HG02610 (cell line): ENCODE data around the gene SSNA1.
A peak's percentile ranks its signal among the peaks of the same experiment; 100 is the strongest.

ENCODE experiments used
- ATAC-seq: cut with Tn5 transposase; IDR thresholded peaks from one replicate; pipeline ENCODE4 v1.9.1; 2021; ENCODE audit warnings: mild to moderate bottlenecking, moderate library complexity; ENCODE audit not compliant: unreplicated experiment

The SSNA1 gene

DNA sequence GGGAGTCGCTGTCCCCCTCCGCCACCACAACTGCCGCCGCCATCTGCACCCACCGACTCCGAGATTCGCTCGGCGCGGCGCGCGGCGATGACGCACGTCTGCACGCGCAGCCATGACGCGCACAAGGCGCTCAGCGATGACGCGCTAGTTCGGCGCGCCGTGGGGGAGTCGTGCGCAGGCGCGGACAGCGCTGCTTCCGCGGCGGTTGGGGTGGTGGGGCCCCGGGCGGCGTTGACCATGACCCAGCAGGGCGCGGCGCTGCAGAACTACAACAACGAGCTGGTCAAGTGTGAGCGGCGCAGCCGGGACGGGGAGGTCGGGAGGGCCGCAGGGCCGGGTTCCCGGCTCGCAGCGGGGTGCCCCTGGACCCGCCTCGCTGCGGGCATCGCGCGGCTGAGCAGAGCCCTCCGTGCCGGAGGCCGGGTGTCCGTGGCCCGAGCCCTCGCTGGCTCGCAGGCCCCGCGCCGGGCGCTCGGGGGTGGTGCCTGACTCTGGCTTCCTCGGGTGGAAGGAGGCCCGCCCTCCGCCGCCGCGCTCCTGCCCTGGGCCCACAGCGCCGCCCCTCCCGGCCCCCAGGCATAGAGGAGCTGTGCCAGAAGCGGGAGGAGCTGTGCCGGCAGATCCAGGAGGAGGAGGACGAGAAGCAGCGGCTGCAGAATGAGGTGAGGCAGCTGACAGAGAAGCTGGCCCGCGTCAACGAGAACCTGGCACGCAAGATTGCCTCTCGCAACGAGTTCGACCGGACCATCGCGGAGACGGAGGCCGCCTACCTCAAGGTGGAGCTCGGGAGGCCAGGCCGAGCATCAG, at the start of gene SSNA1, which contains the start of gene ANAPC2:
Gene SSNA1, plus strand, starts transcription at position 187 of the 807 bp plus-strand sequence. Its CDS starts 51 bp downstream, at position 238.
Gene ANAPC2, minus strand, starts transcription at position 71 of the 807 bp plus-strand sequence. Its CDS starts 28 bp downstream, at position 43.
- ATAC-seq: peak; percentile 70

- ATAC-seq: no peak
These were observed 49.6 kb upstream of the SSNA1 start, which contains the start of gene GRIN1 for GRCh38 chr9:137138722-137139467. TSS of gene GRIN1 (plus strand) at chr9:137139154. CDS start at chr9:137139487, 333 bp downstream.

- no peak for ATAC-seq
These were observed 48.9 kb upstream of the SSNA1 start for GRCh38 chr9:137139468-137140150.

DNA sequence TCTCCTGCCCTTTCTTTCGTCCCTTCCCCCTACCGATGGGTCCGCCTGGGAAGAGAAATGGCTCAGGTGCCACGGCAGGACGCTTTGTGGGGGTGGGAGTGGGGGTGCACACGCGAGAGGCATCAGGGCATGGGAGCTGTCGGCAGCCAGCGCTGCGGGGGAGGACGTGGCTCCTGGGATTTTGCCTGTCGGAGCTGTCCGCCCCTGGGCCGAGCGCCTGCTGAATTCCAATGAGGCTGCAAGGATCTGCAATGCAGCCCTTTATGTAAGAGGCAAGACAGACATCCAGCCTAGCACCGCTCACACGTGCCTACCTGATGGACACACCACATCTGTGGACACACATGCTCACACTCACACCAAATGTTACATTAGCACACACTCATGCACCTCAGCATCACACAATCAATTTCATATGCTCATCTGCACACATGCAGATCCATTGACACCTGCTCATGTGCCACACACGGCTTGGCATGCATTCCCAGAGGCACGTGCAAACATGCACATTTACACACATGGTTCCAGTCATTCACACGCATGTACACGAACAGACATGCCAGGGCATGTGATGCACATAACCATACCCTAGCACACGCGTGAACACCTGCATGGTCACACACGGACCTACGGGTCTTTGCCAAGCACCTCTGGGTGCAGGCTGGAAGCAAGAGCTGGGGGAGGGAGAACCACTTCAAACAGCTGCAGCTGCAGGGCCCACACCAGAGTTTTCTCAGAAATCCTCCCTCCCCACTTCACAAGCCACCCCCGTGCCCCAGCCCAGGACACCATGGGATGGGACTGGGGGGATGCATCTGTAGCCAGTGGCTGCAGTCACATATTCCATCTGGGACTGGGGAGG, 48.1 kb upstream of the SSNA1 start:
- ATAC-seq: no peak

GRCh38 chr9:137141050-137141810, 47.2 kb upstream of the SSNA1 start:
- no peak for ATAC-seq

GRCh38 chr9:137141976-137142936, 46.2 kb upstream of the SSNA1 start:
- ATAC-seq: no peak

DNA sequence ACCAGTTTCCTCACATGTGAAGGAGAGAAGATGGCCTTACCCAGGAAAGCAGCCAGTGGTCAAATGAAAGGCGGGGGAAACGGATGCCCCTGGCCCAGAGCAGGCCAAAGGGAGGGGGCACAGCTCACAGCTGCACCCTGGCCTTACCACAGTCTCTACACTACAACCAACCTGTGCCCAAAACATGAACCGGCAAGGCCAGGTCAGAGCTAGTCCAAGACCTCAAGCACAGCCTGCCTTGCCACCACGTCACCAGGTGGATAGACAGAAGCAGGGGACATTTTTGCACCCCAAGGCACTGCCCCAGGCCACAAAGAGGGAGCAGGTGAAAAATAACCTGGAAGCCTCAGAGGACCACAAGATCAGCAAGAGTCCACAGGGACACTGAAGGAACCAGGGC, 45.0 kb upstream of the SSNA1 start:
- ATAC-seq: no peak

DNA sequence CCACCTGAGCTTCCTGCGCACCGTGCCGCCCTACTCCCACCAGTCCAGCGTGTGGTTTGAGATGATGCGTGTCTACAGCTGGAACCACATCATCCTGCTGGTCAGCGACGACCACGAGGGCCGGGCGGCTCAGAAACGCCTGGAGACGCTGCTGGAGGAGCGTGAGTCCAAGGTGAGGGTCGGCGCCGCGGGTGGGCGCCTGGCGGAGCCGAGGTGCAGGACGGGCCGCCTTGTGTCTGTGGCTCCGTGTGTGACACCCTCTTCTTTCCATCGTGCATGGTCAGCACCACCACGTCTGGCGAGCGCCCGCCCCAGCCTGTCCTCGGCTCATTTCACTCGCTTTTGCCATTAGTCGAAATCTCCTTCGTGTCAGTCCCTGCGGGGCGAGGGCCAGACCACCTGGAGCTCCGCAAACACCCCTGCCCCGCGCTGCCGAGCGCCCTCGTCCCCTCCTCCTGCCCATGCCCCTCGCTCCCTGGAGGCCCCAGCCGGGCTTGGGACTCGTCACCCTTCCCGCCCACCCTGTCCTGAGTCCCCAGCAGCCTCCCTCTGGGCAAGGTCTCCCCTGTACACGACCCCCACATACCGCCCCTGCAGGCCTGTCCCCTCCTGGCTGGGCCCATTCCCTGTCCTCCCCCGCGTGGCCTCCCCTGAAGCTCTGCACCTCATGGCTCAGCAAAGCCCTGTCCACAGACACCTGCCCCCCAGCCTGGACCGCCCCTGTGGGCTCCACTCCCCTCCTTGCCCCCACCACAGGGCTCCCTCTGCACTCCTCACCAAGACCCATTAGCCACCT, 42.5 kb upstream of the SSNA1 start:
- ATAC-seq: no peak

- ATAC-seq: no peak
These were observed 42.0 kb upstream of the SSNA1 start for GRCh38 chr9:137146527-137146918.

GRCh38 chr9:137147091-137147792, 41.2 kb upstream of the SSNA1 start:
- no peak for ATAC-seq

- no peak for ATAC-seq
These were observed 40.7 kb upstream of the SSNA1 start for GRCh38 chr9:137147793-137148160.

GRCh38 chr9:137148242-137148641, 40.2 kb upstream of the SSNA1 start:
- no peak for ATAC-seq

- no peak for ATAC-seq
These were observed 39.8 kb upstream of the SSNA1 start for GRCh38 chr9:137148661-137149060.

GRCh38 chr9:137149363-137149762, 39.1 kb upstream of the SSNA1 start:
- ATAC-seq: no peak

DNA sequence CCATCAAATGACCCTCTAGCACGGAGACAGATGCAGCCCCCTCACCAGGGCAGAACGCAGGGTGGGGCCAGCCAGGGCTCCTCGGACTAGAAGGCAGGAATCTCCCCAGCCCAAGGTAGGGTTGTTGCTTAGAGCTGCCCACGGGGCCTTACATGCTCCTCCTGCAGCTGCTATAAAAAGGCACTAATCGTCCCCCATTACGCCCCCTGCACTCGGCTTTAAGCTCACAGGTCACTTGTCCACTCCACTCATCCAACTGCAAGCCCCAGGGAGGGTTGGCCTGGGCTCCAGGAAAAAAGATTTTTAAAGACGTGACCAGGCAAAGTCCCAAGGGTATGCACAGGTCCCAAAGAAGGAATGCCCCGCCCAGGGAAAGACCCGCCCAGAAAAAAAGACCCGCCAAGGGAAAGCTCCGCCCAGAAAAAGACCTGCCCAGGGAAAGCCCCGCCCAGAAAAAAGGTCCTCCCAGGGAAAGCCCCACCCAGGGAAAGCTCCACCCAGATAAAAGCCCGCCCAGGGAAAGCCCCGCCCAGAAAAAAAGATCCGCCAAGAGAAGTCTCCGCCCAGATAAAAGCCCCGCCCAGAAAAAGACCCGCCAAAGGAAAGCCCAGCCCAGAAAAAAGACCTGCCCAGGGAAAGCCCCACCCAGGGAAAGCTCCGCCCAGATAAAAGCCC, 38.4 kb upstream of the SSNA1 start:
- ATAC-seq: no peak

DNA sequence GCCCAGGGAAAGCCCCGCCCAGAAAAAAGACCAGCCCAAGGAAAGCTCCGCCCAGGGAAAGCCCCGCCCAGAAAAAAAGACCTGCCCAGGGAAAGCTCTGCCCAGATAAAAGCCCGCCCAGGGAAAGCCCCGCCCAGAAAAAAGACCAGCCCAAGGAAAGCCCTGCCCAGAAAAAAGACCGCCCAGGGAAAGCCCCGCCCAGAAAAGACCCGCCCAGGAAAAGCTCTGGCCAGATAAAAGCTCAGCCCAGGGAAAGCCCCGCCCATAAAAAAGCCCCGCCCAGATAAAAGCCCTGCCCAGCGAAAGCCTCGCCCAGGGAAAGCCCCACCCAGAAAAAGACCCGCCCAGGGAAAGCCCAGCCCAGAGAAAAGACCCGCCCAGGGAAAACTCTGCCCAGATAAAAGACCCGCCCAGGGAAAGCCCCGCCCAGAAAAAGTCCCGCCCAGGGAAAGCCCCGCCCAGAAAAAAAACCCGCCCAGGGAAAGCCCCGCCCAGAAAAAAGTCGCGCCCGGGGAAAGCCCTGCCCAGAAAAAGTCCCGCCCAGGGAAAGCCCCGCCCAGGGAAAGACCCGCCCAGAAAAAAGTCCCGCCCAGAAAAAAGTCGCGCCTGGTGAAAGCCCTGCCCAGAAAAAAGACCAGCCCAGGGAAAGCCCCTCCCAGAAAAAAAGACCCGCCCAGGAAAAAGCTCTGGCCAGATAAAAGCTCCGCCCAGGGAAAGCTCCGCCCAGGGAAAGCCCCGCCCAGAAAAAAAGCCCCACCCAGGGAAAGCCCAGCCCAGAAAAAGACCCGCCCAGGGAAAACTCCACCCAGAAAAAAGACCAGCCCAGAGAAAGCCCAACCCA, 37.6 kb upstream of the SSNA1 start:
- no peak for ATAC-seq
